Neural crest cell (in vitro differentiated cells): ENCODE results near the gene CERS1. TPM values are rescaled to one million over a fixed set of nuclear protein-coding genes. Genes with fewer than 3 reads are reported as not detected.

ENCODE experiments used
- DNase-seq: peaks from one replicate; pipeline ENCODE4 v3.0.0; 2021; ENCODE audit warnings: low read depth, mixed read lengths, low spot score
- H3K27ac Mint-ChIP-seq: one replicate; pipeline ENCODE4 v1.8.0; 2021; ENCODE audit warnings: mild to moderate bottlenecking, mixed read lengths; ENCODE audit not compliant: unreplicated experiment
- H3K27me3 Mint-ChIP-seq: 2 replicates; pipeline ENCODE4 v1.8.0; 2021; ENCODE audit warnings: low read depth, mild to moderate bottlenecking, mixed read lengths
- H3K36me3 Mint-ChIP-seq: 2 replicates; pipeline ENCODE4 v1.8.0; 2021; ENCODE audit warnings: low read depth, mild to moderate bottlenecking, mixed read lengths
- H3K4me1 Mint-ChIP-seq: 2 replicates; pipeline ENCODE4 v1.8.0; 2021; ENCODE audit warnings: mixed read lengths
- H3K4me3 Mint-ChIP-seq: one replicate; pipeline ENCODE4 v1.8.0; 2021; ENCODE audit warnings: mild to moderate bottlenecking, mixed read lengths
- H3K9me3 Mint-ChIP-seq: 2 replicates; pipeline ENCODE4 v1.8.0; 2021; ENCODE audit warnings: mixed read lengths
- total RNA-seq: library from RNA; stranded (reverse); gene quantifications from 2 replicates; pipeline ENCODE4 v1.2.1, GENCODE V29; 2021
- TF ChIP-seq, protein P1 (sequence below): fragments of 200-600 bp; sonication (generic); conservative IDR thresholded peaks from 2 replicates; pipeline ENCODE4 v1.5.0; 2021; ENCODE audit warnings: antibody characterized with exemption, mild to moderate bottlenecking

The CERS1 gene
- total RNA-seq, 1 donor from 2014 or later = 27.7 TPM

DNA sequence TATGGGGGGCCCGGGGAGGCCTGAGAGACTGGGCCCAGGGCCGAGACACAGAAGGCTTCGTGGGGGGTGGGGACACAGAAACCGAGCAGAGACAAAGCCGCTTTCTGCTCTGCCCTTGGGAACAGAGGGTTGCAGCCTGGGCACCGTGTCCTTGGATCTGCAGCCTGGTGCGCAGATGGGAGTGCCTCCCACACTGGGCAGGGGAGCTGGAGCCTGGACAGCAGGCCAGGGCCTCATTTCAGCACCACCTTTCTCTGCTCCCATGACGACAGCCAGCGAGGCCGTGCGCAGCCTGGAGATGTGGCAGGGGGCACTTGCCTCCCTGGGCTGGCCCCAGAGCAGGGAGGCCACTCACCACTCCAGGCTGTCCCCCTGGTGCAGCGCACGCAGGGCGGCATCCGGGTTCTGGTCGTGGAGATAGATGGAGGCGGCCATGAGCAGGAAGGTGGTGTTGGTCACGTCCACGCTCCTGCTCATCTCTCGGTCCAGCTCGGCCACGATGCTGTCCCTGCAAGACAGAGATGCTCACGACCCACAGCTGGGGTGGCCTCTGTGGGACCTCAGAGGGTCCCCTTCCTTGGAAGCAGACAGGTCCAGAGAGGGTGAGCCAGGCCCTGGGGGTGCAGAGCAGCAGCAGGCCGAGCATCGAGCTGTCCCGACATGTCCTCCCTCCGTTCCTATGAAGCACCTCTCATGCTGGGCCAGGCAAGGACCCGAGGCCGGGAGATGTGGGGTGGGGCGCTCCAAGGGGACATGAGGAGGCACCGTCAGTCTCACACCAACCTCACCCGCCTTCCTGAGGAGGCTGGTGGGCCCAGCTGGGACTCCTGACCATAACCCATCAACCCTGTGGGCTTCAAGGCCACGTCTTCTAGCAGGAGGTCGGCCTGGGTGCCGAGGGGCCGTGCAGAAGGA is 10.9 kb upstream of the CERS1 start:
- TF ChIP-seq, protein P1, sequence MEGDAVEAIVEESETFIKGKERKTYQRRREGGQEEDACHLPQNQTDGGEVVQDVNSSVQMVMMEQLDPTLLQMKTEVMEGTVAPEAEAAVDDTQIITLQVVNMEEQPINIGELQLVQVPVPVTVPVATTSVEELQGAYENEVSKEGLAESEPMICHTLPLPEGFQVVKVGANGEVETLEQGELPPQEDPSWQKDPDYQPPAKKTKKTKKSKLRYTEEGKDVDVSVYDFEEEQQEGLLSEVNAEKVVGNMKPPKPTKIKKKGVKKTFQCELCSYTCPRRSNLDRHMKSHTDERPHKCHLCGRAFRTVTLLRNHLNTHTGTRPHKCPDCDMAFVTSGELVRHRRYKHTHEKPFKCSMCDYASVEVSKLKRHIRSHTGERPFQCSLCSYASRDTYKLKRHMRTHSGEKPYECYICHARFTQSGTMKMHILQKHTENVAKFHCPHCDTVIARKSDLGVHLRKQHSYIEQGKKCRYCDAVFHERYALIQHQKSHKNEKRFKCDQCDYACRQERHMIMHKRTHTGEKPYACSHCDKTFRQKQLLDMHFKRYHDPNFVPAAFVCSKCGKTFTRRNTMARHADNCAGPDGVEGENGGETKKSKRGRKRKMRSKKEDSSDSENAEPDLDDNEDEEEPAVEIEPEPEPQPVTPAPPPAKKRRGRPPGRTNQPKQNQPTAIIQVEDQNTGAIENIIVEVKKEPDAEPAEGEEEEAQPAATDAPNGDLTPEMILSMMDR = no peak
- Mint-ChIP-seq H3K4me3 (no peak overlapping the region), H3K4me1 (no peaks in the 10 kb centered on the region), H3K27ac (no peak overlapping the region), H3K9me3 (no peaks in the 10 kb centered on the region), H3K36me3 (no peaks in the 10 kb centered on the region), H3K27me3 (no peaks in the 10 kb centered on the region)
- no peak for DNase-seq

DNA sequence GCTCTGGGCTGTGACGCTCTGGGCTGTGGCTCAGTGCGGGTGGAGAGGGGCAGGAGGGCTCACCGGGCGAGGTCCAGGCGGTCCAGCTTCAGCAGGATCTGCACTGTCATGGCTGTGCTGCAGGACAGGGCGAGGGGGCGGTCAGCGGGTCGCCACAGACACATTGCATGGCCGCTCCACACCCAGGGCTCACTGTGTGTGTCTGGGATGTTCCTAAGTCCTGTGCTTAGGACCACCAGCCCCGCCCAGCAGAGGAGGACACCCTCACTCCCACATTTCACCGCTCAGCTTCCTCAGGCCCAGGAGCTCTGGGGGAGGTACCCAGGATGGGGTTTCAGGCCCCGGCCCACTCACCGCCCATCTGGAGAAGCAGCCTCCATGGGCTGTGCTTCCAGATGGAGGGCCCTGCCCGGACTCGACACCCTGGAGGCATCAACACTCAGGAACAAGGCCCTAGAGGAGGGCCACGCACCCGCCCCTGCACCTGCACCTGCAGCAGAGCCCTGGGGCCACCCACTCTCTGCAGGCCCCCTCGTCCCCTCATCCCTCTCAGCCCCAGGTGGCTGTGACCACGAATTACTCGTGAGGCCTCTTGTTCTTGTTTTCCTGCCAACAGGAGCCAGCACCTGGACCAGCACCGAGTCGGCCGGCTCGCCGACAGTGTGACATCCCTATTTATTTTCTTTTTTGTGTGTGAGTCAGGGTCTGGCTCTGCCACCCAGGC is 9.7 kb upstream of the CERS1 start:
- no peaks in the 10 kb centered on the region for H3K9me3 Mint-ChIP-seq
- no peaks in the 10 kb centered on the region for H3K27me3 Mint-ChIP-seq
- no peak overlapping the region for H3K4me3 Mint-ChIP-seq
- H3K36me3 Mint-ChIP-seq = no peaks in the 10 kb centered on the region
- H3K27ac Mint-ChIP-seq = no peak overlapping the region
- no peak for DNase-seq
- TF ChIP-seq, protein P1 = no peak
- H3K4me1 Mint-ChIP-seq = no peaks in the 10 kb centered on the region

DNA sequence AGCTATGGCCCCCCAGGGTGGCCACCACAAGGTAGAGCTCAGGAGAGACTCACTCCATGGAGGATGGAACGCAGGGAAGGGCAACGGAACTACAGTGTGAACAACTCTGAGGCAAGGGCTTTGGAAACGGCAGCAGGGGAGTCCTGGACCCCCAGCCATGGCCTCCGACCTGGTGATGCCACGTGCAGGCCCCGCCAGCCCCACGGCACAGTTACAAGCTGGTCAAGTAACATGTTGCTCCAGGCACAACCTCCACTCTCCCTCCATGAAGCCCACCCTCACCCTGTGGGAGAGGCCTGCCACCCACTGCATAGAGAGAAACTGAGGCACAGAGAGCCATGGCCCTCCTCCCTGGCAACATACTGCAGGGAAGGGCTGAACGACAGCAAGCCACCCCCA is 9.1 kb upstream of the CERS1 start:
- TF ChIP-seq, protein P1 = no peak
- no peak overlapping the region for H3K27ac Mint-ChIP-seq
- DNase-seq = no peak
- H3K4me3 Mint-ChIP-seq = no peak overlapping the region
- no peaks in the 10 kb centered on the region for H3K27me3 Mint-ChIP-seq
- no peaks in the 10 kb centered on the region for H3K36me3 Mint-ChIP-seq
- no peaks in the 10 kb centered on the region for H3K9me3 Mint-ChIP-seq
- no peaks in the 10 kb centered on the region for H3K4me1 Mint-ChIP-seq

DNA sequence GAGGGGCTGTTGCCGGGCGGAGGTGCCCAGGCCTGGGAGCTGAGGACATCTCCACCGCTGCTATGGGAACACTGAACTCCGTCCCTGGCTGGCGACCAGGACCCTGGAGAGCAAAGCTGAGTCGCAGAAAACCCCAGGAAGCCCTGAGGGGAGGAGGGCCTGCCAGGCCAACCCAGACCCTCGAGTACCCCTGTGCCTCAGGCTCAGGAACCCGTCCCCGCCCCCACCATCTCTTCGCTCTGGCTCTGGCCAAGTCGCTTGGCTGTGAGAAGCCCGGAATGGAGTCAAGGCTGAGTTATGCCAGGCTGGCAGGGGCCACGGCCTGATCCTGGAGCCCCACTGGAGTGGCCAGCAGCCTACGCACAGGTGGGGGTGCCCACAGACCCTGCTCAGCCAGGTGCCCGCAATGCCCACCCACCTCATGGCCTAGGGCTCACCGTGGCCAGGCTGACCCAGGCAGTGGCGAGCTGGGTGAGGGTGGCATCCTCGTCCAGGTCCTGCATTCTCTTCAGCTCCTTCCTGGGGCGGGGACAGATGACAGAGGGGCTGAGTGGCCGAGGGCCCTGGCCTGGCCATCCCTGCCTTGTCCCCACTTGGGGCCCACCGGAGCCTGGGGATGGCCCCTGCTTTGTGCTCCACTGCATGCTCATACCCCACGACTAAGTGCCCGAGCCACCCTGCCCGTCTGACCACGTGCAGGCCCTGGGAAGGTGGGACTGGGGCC is 8.5 kb upstream of the CERS1 start:
- H3K36me3 Mint-ChIP-seq = no peaks in the 10 kb centered on the region
- H3K4me3 Mint-ChIP-seq = no peak overlapping the region
- TF ChIP-seq, protein P1 = no peak
- no peak overlapping the region for H3K27ac Mint-ChIP-seq
- DNase-seq = no peak
- H3K9me3 Mint-ChIP-seq = no peaks in the 10 kb centered on the region
- H3K4me1 Mint-ChIP-seq = no peaks in the 10 kb centered on the region
- no peaks in the 10 kb centered on the region for H3K27me3 Mint-ChIP-seq
